IMR-90 (cell line): ENCODE results near the gene TRPC4AP. TPM values are rescaled to one million over a fixed set of nuclear protein-coding genes. Genes with fewer than 3 reads are reported as not detected.
"Not testable (repeated sequence)": the region's sequence is repeated elsewhere in the genome, so short reads cannot be mapped to it uniquely, and the experiment has no call there.

Experiments used
- ATAC-seq: fragments of 200-7000 bp; cut with Tn5 transposase; 2 replicates; pipeline ENCODE4 v1.9.1; 2020; ENCODE audit warnings: low read depth, mild to moderate bottlenecking, moderate library complexity
- BruUV-seq: library from RNA; stranded (reverse); fragments of 400-500 nt; replicated peaks from 2 replicates; lab custom pipeline; 2021; lab: Mats Ljungman, UMichigan
- CTCF ChIA-PET: fragments of 300-600 bp; formaldehyde crosslinking; extraction: SDS; loops from one replicate; lab custom pipeline; 2021; ENCODE audit warnings: antibody characterized with exemption; lab: Yijun Ruan, JAX
- POLR2A ChIA-PET: fragments of 300-600 bp; sonication (Branson Sonifier 250); formaldehyde crosslinking; loops from one replicate; lab custom pipeline; 2022; ENCODE audit warnings: antibody characterized with exemption; ENCODE audit not compliant: unreplicated experiment; lab: Charles Lee
- DNase-seq: peaks from one replicate; pipeline ENCODE4 v3.0.0; 2013
- H2AFZ ChIP-seq: replicated peaks from 2 replicates; pipeline ENCODE3; 2013; ENCODE audit warnings: low read length, mild to moderate bottlenecking; ENCODE audit not compliant: poor library complexity
- H2AK5ac ChIP-seq: 2 replicates; pipeline ENCODE4 v1.6.1; 2013; ENCODE audit warnings: low read depth, low read length, inconsistent platforms
- H2AK9ac ChIP-seq: replicated peaks from 2 replicates; pipeline ENCODE3; 2013; ENCODE audit warnings: mild to moderate bottlenecking, low read depth, low read length, moderate library complexity; ENCODE audit not compliant: poor library complexity
- H2BK120ac ChIP-seq: 2 replicates; pipeline ENCODE4 v1.6.1; 2013; ENCODE audit warnings: low read depth, low read length, inconsistent platforms
- H2BK15ac ChIP-seq: 3 replicates; pipeline ENCODE4 v1.6.1; 2013; ENCODE audit warnings: low read depth, low read length, inconsistent platforms
- H2BK20ac ChIP-seq: 2 replicates; pipeline ENCODE4 v1.6.1; 2013; ENCODE audit warnings: low read depth, mild to moderate bottlenecking, inconsistent platforms, low read length, moderate library complexity
- H2BK5ac ChIP-seq: 2 replicates; pipeline ENCODE4 v1.6.1; 2013; ENCODE audit warnings: mild to moderate bottlenecking, low read depth, low read length, inconsistent platforms; ENCODE audit not compliant: poor library complexity, severe bottlenecking
- H3K14ac ChIP-seq: replicated peaks from 2 replicates; pipeline ENCODE4 v1.6.1; 2013; ENCODE audit warnings: low read depth, low read length, inconsistent platforms
- H3K18ac ChIP-seq: 2 replicates; pipeline ENCODE4 v1.6.1; 2013; ENCODE audit warnings: low read depth, low read length, control low read depth
- H3K23ac ChIP-seq: 2 replicates; pipeline ENCODE4 v1.6.1; 2013; ENCODE audit warnings: low read depth, low read length, inconsistent platforms
- H3K27ac ChIP-seq: 2 replicates; pipeline ENCODE4 v1.5.1; 2013; ENCODE audit warnings: mild to moderate bottlenecking, control low read depth, low read length; ENCODE audit not compliant: insufficient read depth
- H3K27me3 ChIP-seq: 2 replicates; pipeline ENCODE4 v1.6.1; 2013; ENCODE audit warnings: low read length; ENCODE audit not compliant: control insufficient read depth, insufficient read depth
- H3K36me3 ChIP-seq: 2 replicates; pipeline ENCODE4 v1.6.1; 2013; ENCODE audit warnings: low read length, mixed read lengths; ENCODE audit not compliant: control insufficient read depth, insufficient read depth
- H3K4ac ChIP-seq: 2 replicates; pipeline ENCODE4 v1.6.1; 2013; ENCODE audit warnings: low read depth, low read length, inconsistent platforms
- H3K4me1 ChIP-seq: 2 replicates; pipeline ENCODE4 v1.6.1; 2013; ENCODE audit warnings: low read length, mixed read lengths; ENCODE audit not compliant: control insufficient read depth, insufficient read depth
- H3K4me2 ChIP-seq: 2 replicates; pipeline ENCODE4 v1.6.1; 2013; ENCODE audit warnings: low read depth, mild to moderate bottlenecking, control low read depth, low read length, moderate library complexity
- H3K4me3 ChIP-seq: 2 replicates; pipeline ENCODE4 v1.5.1; 2013; ENCODE audit warnings: low read depth, mild to moderate bottlenecking, control low read depth, low read length, moderate library complexity; ENCODE audit not compliant: insufficient read depth
- H3K56ac ChIP-seq: 2 replicates; pipeline ENCODE4 v1.6.1; 2013; ENCODE audit warnings: low read length, inconsistent platforms; ENCODE audit not compliant: insufficient read depth; ENCODE audit errors: extremely low read depth
- H3K79me1 ChIP-seq, 2 experiments: 2 replicates each; pipeline ENCODE4 v1.6.1; 2013; ENCODE audit warnings: low read length in 2 of 2, inconsistent platforms in 1 of 2, low read depth in 1 of 2
- H3K9ac ChIP-seq: 2 replicates; pipeline ENCODE4 v1.6.1; 2013; ENCODE audit warnings: low read depth, low read length, control low read depth
- H3K9me1 ChIP-seq: 2 replicates; pipeline ENCODE4 v1.6.1; 2013; ENCODE audit warnings: low read length, inconsistent platforms; ENCODE audit not compliant: insufficient read depth
- H3K9me3 ChIP-seq: 2 replicates; pipeline ENCODE4 v1.6.1; 2013; ENCODE audit warnings: low read length; ENCODE audit not compliant: control insufficient read depth, insufficient read depth
- H4K20me1 ChIP-seq: 2 replicates; pipeline ENCODE4 v1.6.1; 2013; ENCODE audit warnings: low read length, inconsistent platforms; ENCODE audit not compliant: insufficient read depth
- H4K5ac ChIP-seq: 2 replicates; pipeline ENCODE4 v1.6.1; 2013; ENCODE audit warnings: mild to moderate bottlenecking, low read depth, low read length, control low read depth
- H4K8ac ChIP-seq, 2 experiments: 2 replicates each; pipeline ENCODE4 v1.6.1; 2013; ENCODE audit warnings: low read depth in 2 of 2, low read length in 2 of 2, control low read depth in 1 of 2, inconsistent platforms in 1 of 2
- H4K91ac ChIP-seq: 2 replicates; pipeline ENCODE4 v1.6.1; 2013; ENCODE audit warnings: low read depth, low read length, inconsistent platforms; ENCODE audit not compliant: insufficient read depth
- BHLHE40 ChIP-seq: fragments of 150-350 bp; IDR thresholded peaks from 2 replicates; pipeline ENCODE4 v1.6.1; 2016; ENCODE audit warnings: mild to moderate bottlenecking, low read depth, low read length
- MAZ ChIP-seq: IDR thresholded peaks from 2 replicates; pipeline ENCODE4 v1.6.1; 2012; ENCODE audit warnings: low read depth, mild to moderate bottlenecking, low read length, improper control_type of control experiment, moderate library complexity, borderline replicate concordance
- MXI1 ChIP-seq: IDR thresholded peaks from 2 replicates; pipeline ENCODE4 v1.6.1; 2012; ENCODE audit warnings: low read depth, mild to moderate bottlenecking, low read length, moderate library complexity, borderline replicate concordance
- NFE2L2 ChIP-seq: fragments of 150-350 bp; IDR thresholded peaks from 2 replicates; pipeline ENCODE4 v1.6.1; 2016; ENCODE audit warnings: low read depth, mild to moderate bottlenecking, low read length
- RCOR1 ChIP-seq: IDR thresholded peaks from 2 replicates; pipeline ENCODE4 v1.6.1; 2012; ENCODE audit warnings: mild to moderate bottlenecking, low read length, improper control_type of control experiment; ENCODE audit not compliant: insufficient replicate concordance
- SMC3 ChIP-seq: fragments of 150-350 bp; IDR thresholded peaks from 2 replicates; pipeline ENCODE4 v1.6.1; 2016; ENCODE audit warnings: low read depth, mild to moderate bottlenecking, antibody characterized with exemption, low read length, moderate library complexity
- WGBS, 2 experiments: methylation state at CpG; one replicate each; pipeline versions ENCODE4 v1.1.5 to v1.1.7; 2013; ENCODE audit warnings: missing lambda C conversion rate in 2 of 2; ENCODE audit not compliant: insufficient read length in 1 of 2; ENCODE audit errors: extremely low coverage in 2 of 2; 5-methylcytosine and 5-hydroxymethylcytosine counted together
- dilution Hi-C: fragments of 300-500 bp; cut with HindIII; formaldehyde crosslinking; loops from one replicate; pipeline ENCODE4 v1.14.3; 2018; ENCODE audit warnings: low sequenced_read_pairs; ENCODE audit not compliant: unreplicated experiment
- in situ Hi-C: fragments of 300-500 bp; cut with MboI; formaldehyde crosslinking; loops from 3 replicates; pipeline ENCODE4 v1.14.3; 2019; ENCODE audit warnings: low sequenced_read_pairs, inconsistent platforms, mixed read lengths
- intact Hi-C: fragments of 100-400 bp; cut with micrococcal nuclease; formaldehyde crosslinking; loops from 2 replicates; pipeline ENCODE4 v1.10.0; 2022
- polyA plus RNA-seq, 3 experiments: library from polyadenylated mRNA; depleted of rRNA; stranded (reverse); fragments of >200 nt; gene quantifications; 2 replicates each; pipeline ENCODE4 v1.2.3, GENCODE V29; 2012; ENCODE audit warnings: low replicate concordance in 1 of 3
- total RNA-seq: library from RNA; depleted of rRNA; stranded (reverse); fragments of >200 nt; gene quantifications from 2 replicates; pipeline ENCODE4 v1.2.3, GENCODE V29; 2012

TRPC4AP gene
- total and polyA plus RNA-seq, 2 of the 4 experiments (the other 2 are of a cell fraction) = 41.0 to 81.0 TPM

DNA sequence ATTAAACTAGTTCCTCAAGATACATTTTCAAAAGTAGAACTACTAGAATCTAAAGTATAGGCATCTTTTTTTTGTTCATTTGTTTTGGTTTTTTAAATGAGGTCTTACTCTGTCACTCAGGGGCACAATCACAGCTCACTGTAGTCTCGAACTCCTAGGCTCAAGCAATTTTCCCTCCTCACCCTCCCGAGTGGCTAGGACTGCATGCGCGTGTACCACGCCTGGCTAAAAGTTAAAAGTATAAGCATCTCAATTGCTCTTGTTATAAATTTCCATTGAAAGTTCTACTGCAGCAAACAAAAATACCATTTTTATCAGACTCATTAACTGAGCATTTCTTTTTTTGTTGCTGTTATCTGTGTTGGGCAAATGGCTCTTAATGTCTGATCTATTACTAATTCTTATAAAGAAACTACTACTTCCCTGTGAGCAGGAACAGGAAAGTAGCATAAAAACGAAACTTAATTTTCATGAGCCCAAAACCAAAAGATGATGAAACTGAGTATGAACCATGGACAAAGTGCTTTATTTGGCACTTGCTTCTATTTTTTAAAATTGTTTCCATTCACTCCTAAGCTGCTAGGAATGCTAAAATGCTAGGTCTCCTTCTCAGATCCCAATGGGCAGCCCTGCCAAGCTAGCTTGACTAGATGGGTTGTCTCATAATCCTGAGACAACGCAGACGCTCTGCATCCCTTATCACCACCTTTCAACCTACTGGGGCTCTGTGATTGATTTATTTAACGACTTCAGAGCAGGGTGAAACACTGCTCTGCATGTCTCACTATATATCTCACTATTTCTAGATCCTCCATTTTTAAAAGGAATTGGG, 36.9 kb downstream of the TRPC4AP start (continued):
- no peak for TF ChIP-seq SMC3

DNA sequence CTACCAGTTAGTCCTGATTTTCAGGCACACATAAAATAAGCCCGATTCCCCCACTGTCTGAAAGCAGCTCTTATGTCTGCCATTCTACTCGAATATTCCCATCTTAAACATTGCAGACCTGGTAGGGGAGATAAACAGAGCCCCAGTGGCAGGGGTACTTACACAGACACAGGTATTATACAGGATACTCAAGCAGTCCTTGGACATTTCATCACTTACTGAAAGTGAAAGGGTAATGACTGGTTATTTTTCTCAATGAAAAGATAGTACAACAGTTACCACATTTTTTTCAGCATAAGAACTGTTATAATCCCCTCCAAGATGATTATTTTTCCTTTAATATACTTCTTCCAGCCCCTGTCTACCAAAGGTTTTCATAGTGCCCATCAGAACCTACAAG, 37.8 kb downstream of the TRPC4AP start:
- in situ Hi-C loops (no loop called here), intact Hi-C loops (no loop called here), dilution Hi-C loops (no loop called here)
- Histone ChIP-seq H2BK15ac (no peak overlapping the region), H3K4ac (no peak overlapping the region), H4K5ac (no peak overlapping the region), H3K79me1 (peaks cover 33 to 68% of the 10 kb centered on the region in 2 experiments), H3K9me3 (no peaks in the 10 kb centered on the region), H2BK120ac (no peak overlapping the region), H3K27me3 (no peaks in the 10 kb centered on the region), H3K56ac (no peak overlapping the region), H3K14ac (no peak overlapping the region), H2AFZ (no peak overlapping the region), H3K4me2 (no peak overlapping the region), H2AK9ac (no peak overlapping the region), H3K4me3 (no peak overlapping the region), H3K9ac (no peak overlapping the region), H4K91ac (no peak overlapping the region), H3K18ac (no peak overlapping the region), H2BK20ac (no peak overlapping the region), H3K36me3 (peaks cover 22% of the 10 kb centered on the region), H3K27ac (no peak overlapping the region), H2BK5ac (no peak overlapping the region), H3K4me1 (peaks cover 6% of the 10 kb centered on the region; the same call in 1 of the 2 replicates), H3K23ac (no peak overlapping the region), H4K8ac (no peak overlapping the region), H3K9me1 (peaks cover 8% of the 10 kb centered on the region), H4K20me1 (peaks cover 32% of the 10 kb centered on the region), H2AK5ac (no peak overlapping the region)
- DNase-seq (no peak), ATAC-seq (no peak)
- ChIA-PET CTCF (no interaction called here), POLR2A (no interaction called here)
- WGBS, 2 experiments = no CpG with 5 or more reads among the region's 2 CpGs
- no peak for TF ChIP-seq MXI1
- TF ChIP-seq MAZ = no peak
- TF ChIP-seq NFE2L2 = no peak
- no peak for TF ChIP-seq BHLHE40
- TF ChIP-seq SMC3 = no peak
- no peak for TF ChIP-seq RCOR1
- BruUV-seq = no TSS peak

- 0 out of 2 replicates have a peak overlapping the region, but pooled peaks have one; percentile 55 for H2BK20ac ChIP-seq
- POLR2A ChIA-PET, H2BK15ac ChIP-seq, H4K91ac ChIP-seq, H2AFZ ChIP-seq, H2AK5ac ChIP-seq, H2AK9ac ChIP-seq, dilution Hi-C loops, CTCF ChIA-PET, H3K9me3 ChIP-seq, H3K14ac ChIP-seq, H3K9ac ChIP-seq, intact Hi-C loops, H3K4me3 ChIP-seq, H3K4me1 ChIP-seq, H3K4me2 ChIP-seq, H3K27me3 ChIP-seq, H3K56ac ChIP-seq, in situ Hi-C loops, H4K5ac ChIP-seq, BruUV-seq, H3K23ac ChIP-seq, H3K18ac ChIP-seq: not testable (repeated sequence)
- H3K4ac ChIP-seq = peak overlapping the region; percentile 80
- 76% methylated on average over 3 of the region's 5 CpGs; no CpG with 5 or more reads in 1 of the 2 experiments for WGBS, 2 experiments
- H2BK5ac ChIP-seq = peak overlapping the region; percentile 78
- peak overlapping the region; percentile 87; the same call in 1 of the 2 replicates for H2BK120ac ChIP-seq
- DNase-seq (peak; percentile 63), ATAC-seq (peak; percentile 80)
- peaks cover 42 to 72% of the 10 kb centered on the region in 2 experiments for H3K79me1 ChIP-seq
- peak overlapping the region in 1 of 2 experiments; percentile 56; a peak in 2 of 4 replicates for H4K8ac ChIP-seq
- peaks cover 15% of the 10 kb centered on the region for H3K9me1 ChIP-seq
- peak overlapping the region; percentile 37 for H3K27ac ChIP-seq
- H4K20me1 ChIP-seq = peaks cover 14% of the 10 kb centered on the region
- peaks cover 37% of the 10 kb centered on the region for H3K36me3 ChIP-seq
Measured at GRCh38 chr20:35052616-35053015, 40.0 kb downstream of the TRPC4AP start.
